HepG2 (cell line): ENCODE data around the gene DAZAP1. TPM values are rescaled to one million over a fixed set of nuclear protein-coding genes. Genes with fewer than 3 reads are reported as not detected.

ENCODE experiments used
- ADNP ChIP-seq: sonication (generic); formaldehyde crosslinking; IDR thresholded peaks from 2 replicates; pipeline ENCODE4 v1.4.0; 2020; ENCODE audit warnings: missing genetic modification reagents
- ARNT2 ChIP-seq: sonication (generic); formaldehyde crosslinking; IDR thresholded peaks from 2 replicates; pipeline ENCODE4 v1.8.0; 2022; ENCODE audit warnings: mild to moderate bottlenecking, low read depth, missing genetic modification reagents, moderate library complexity
- ATAD3A ChIP-seq: sonication (generic); formaldehyde crosslinking; IDR thresholded peaks from 2 replicates; pipeline ENCODE4 v1.4.0; 2020; ENCODE audit warnings: missing genetic modification reagents
- FOXA1 ChIP-seq, 2 experiments: fragments of 450-650 bp in 1 of 2; sonication (generic) in 1 of 2; formaldehyde crosslinking in 1 of 2; IDR thresholded peaks; 2 replicates each; pipeline versions ENCODE4 v1.4.0 to v1.6.1; 2016 to 2020; ENCODE audit warnings: missing genetic modification reagents in 1 of 2
- HOXA5 ChIP-seq: sonication (generic); formaldehyde crosslinking; IDR thresholded peaks from 2 replicates; pipeline ENCODE4 v1.4.0; 2020; ENCODE audit warnings: missing genetic modification reagents
- MAZ ChIP-seq, 2 experiments: sonication (generic) in 1 of 2; formaldehyde crosslinking in 1 of 2; IDR thresholded peaks; 2 replicates each; pipeline versions ENCODE4 v1.5.0 to v1.6.1; 2012 to 2020; ENCODE audit warnings: low read depth in 2 of 2, mild to moderate bottlenecking in 2 of 2, borderline replicate concordance in 1 of 2, improper control_type of control experiment in 1 of 2, low read length in 1 of 2, missing genetic modification reagents in 1 of 2, moderate library complexity in 1 of 2
- SMAD9 ChIP-seq: sonication (generic); formaldehyde crosslinking; IDR thresholded peaks from 2 replicates; pipeline ENCODE4 v1.5.1; 2020; ENCODE audit warnings: mild to moderate bottlenecking, missing genetic modification reagents
- ZKSCAN1 ChIP-seq: fragments of 150-350 bp; IDR thresholded peaks from 2 replicates; pipeline ENCODE4 v1.6.1; 2014; ENCODE audit warnings: low read length
- ZNF382 ChIP-seq: sonication (generic); formaldehyde crosslinking; IDR thresholded peaks from 2 replicates; pipeline ENCODE4 v1.5.0; 2020; ENCODE audit warnings: missing genetic modification reagents, mild to moderate bottlenecking, borderline replicate concordance
- ZNF567 ChIP-seq: sonication (generic); formaldehyde crosslinking; IDR thresholded peaks from 2 replicates; pipeline ENCODE4 v1.8.1; 2023; ENCODE audit warnings: mild to moderate bottlenecking, missing genetic modification reagents, borderline replicate concordance
- ZNF589 ChIP-seq: sonication (generic); formaldehyde crosslinking; conservative IDR thresholded peaks from 2 replicates; pipeline ENCODE4 v1.8.0; 2022; ENCODE audit warnings: mild to moderate bottlenecking, moderate library complexity, missing genetic modification reagents
- ZNF607 ChIP-seq: sonication (generic); formaldehyde crosslinking; IDR thresholded peaks from 2 replicates; pipeline ENCODE4 v1.5.1; 2020; ENCODE audit warnings: missing genetic modification reagents, mild to moderate bottlenecking, borderline replicate concordance
- ZZZ3 ChIP-seq: sonication (generic); formaldehyde crosslinking; IDR thresholded peaks from 2 replicates; pipeline ENCODE4 v1.4.0; 2020; ENCODE audit warnings: missing genetic modification reagents, mild to moderate bottlenecking, borderline replicate concordance
- polyA plus RNA-seq, 8 experiments: library from polyadenylated mRNA; depleted of rRNA in 3 of 8; stranded (reverse) in 7 of 8; unstranded in 1 of 8; fragments of >200 nt; fragmentation: Illumina TruSeq in 4 of 8; extraction: Trizol in 4 of 8; gene quantifications; 2 replicates each; pipeline versions ENCODE4 v1.2.1 to v1.2.3, GENCODE V29; 2011 to 2016; ENCODE audit warnings: low read depth in 4 of 8, missing spikeins in 1 of 8, mixed read lengths in 1 of 8; ENCODE audit not compliant: insufficient read depth in 1 of 8
- total RNA-seq, 5 experiments: library from RNA; depleted of rRNA; stranded (reverse); fragments of >200 nt; fragmentation: Illumina TruSeq; extraction: Trizol; gene quantifications; 2 replicates each; pipeline ENCODE4 v1.2.3, GENCODE V29; 2016; ENCODE audit warnings: low read depth in 1 of 5
- TF ChIP-seq, protein P1 (sequence below): sonication (generic); formaldehyde crosslinking; IDR thresholded peaks from one replicate; pipeline ENCODE4 v1.5.1; 2020; ENCODE audit warnings: mild to moderate bottlenecking, missing genetic modification reagents; ENCODE audit errors: not compliant biosample characterization
- TF ChIP-seq, protein P2 (sequence below): sonication (generic); formaldehyde crosslinking; IDR thresholded peaks from 2 replicates; pipeline ENCODE4 v1.5.0; 2020; ENCODE audit warnings: mild to moderate bottlenecking, missing genetic modification reagents

Gene DAZAP1
- total and polyA plus RNA-seq, 2 of the 13 experiments (the other 11 are each of a cell fraction or from before 2014, with no cell fraction given), result 63.3 to 79.2 TPM

DNA sequence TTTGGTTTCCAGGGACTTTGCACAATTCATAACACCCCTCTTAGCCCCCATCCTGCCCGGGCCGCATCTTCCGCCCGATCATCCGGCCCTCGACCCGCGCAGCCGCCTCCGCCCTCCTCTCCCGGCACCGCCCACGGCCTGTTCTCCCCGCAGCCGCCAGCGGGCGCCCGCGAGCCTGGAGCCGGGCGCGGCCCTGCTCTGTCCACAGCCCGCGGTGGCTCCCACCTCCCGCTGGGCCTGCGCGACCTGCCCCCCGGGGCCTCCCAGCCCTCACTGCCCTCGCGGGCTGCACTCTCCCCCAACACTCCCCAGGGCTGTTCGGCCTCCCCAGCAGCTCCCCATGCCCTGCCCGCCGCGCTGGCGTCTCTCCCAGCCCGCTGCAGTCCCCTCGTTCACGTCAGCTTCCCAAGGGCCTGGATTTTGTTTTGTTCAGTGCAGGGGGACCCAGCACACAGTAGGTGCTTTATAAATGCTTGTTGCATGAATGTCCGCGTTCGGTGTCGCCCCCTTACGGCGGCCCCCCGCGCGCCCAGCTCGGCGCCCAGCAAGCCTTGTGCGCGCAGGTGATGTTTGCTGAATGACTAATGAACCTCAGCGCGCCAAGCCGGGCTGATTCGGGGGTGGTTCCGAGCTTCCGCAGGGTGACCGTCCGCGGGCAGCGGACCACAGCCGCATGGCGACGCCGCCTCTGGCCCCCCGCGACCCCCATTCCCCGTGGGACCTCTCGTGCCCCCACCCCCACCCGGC is 38.0 kb downstream of the DAZAP1 start (continued):
- TF ChIP-seq, protein P1, sequence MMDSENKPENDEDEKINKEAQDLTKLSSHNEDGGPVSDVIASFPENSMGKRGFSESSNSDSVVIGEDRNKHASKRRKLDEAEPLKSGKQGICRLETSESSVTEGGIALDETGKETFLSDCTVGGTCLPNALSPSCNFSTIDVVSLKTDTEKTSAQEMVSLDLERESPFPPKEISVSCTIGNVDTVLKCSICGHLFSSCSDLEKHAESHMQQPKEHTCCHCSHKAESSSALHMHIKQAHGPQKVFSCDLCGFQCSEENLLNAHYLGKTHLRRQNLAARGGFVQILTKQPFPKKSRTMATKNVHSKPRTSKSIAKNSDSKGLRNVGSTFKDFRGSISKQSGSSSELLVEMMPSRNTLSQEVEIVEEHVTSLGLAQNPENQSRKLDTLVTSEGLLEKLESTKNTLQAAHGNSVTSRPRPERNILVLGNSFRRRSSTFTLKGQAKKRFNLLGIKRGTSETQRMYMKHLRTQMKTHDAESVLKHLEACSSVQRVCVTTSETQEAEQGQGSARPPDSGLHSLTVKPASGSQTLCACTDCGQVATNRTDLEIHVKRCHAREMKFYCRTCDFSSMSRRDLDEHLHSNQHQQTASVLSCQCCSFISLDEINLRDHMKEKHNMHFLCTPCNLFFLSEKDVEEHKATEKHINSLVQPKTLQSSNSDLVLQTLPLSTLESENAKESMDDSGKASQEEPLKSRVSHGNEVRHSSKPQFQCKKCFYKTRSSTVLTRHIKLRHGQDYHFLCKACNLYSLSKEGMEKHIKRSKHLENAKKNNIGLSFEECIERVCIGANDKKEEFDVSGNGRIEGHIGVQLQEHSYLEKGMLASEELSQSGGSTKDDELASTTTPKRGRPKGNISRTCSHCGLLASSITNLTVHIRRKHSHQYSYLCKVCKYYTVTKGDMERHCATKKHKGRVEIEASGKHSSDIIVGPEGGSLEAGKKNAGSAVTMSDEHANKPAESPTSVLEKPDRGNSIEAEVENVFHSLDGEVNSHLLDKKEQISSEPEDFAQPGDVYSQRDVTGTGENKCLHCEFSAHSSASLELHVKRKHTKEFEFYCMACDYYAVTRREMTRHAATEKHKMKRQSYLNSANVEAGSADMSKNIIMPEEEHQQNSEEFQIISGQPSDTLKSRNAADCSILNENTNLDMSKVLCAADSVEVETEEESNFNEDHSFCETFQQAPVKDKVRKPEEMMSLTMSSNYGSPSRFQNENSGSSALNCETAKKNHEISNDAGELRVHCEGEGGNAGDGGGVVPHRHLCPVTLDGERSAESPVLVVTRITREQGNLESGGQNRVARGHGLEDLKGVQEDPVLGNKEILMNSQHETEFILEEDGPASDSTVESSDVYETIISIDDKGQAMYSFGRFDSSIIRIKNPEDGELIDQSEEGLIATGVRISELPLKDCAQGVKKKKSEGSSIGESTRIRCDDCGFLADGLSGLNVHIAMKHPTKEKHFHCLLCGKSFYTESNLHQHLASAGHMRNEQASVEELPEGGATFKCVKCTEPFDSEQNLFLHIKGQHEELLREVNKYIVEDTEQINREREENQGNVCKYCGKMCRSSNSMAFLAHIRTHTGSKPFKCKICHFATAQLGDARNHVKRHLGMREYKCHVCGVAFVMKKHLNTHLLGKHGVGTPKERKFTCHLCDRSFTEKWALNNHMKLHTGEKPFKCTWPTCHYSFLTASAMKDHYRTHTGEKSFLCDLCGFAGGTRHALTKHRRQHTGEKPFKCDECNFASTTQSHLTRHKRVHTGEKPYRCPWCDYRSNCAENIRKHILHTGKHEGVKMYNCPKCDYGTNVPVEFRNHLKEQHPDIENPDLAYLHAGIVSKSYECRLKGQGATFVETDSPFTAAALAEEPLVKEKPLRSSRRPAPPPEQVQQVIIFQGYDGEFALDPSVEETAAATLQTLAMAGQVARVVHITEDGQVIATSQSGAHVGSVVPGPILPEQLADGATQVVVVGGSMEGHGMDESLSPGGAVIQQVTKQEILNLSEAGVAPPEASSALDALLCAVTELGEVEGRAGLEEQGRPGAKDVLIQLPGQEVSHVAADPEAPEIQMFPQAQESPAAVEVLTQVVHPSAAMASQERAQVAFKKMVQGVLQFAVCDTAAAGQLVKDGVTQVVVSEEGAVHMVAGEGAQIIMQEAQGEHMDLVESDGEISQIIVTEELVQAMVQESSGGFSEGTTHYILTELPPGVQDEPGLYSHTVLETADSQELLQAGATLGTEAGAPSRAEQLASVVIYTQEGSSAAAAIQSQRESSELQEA (CRISPR knock-in tag), result no peak
- TF ChIP-seq SMAD9 (CRISPR knock-in tag) (no peak), ZKSCAN1 (peak; percentile 99), FOXA1 (IDR thresholded peaks at IDR 0.05) (no peak), FOXA1 (CRISPR knock-in tag; IDR thresholded peaks at IDR 0.05) (peak; percentile 53; the same call in 1 of the 2 replicates), ARNT2 (peak; percentile 32; the same call in 1 of the 2 replicates), HOXA5 (CRISPR knock-in tag) (0 out of 2 replicates have a peak, but pooled peaks have one; percentile 38), ADNP (CRISPR knock-in tag) (peak; percentile 44; the same call in 1 of the 2 replicates), ZNF607 (CRISPR knock-in tag) (peak; percentile 60), ZNF589 (CRISPR knock-in tag) (0 out of 2 replicates have a peak, but pooled peaks have one; percentile 42), ZNF567 (0 out of 2 replicates have a peak, but pooled peaks have one; percentile 44), ZZZ3 (CRISPR knock-in tag) (no peak), ATAD3A (CRISPR knock-in tag) (no peak), ZNF382 (CRISPR knock-in tag) (no peak), MAZ (IDR thresholded peaks at IDR 0.05; ENCODE audit: borderline replicate concordance, low read depth, low read length) (peak; percentile 57; the same call in 1 of the 2 replicates), MAZ (CRISPR knock-in tag; IDR thresholded peaks at IDR 0.05; ENCODE audit: low read depth) (peak; percentile 90)
- TF ChIP-seq, protein P2, sequence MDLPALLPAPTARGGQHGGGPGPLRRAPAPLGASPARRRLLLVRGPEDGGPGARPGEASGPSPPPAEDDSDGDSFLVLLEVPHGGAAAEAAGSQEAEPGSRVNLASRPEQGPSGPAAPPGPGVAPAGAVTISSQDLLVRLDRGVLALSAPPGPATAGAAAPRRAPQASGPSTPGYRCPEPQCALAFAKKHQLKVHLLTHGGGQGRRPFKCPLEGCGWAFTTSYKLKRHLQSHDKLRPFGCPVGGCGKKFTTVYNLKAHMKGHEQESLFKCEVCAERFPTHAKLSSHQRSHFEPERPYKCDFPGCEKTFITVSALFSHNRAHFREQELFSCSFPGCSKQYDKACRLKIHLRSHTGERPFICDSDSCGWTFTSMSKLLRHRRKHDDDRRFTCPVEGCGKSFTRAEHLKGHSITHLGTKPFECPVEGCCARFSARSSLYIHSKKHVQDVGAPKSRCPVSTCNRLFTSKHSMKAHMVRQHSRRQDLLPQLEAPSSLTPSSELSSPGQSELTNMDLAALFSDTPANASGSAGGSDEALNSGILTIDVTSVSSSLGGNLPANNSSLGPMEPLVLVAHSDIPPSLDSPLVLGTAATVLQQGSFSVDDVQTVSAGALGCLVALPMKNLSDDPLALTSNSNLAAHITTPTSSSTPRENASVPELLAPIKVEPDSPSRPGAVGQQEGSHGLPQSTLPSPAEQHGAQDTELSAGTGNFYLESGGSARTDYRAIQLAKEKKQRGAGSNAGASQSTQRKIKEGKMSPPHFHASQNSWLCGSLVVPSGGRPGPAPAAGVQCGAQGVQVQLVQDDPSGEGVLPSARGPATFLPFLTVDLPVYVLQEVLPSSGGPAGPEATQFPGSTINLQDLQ (CRISPR knock-in tag), result peak; percentile 84; the same call in 1 of the 2 replicates
